GM19467 (cell line): ENCODE data around the gene CRTC3.

Experiments
- ATAC-seq: cut with Tn5 transposase; IDR thresholded peaks from one replicate; pipeline ENCODE4 v1.9.1; 2021; ENCODE audit warnings: mild to moderate bottlenecking, moderate library complexity; ENCODE audit not compliant: unreplicated experiment

Gene CRTC3

GRCh38 chr15:90561344-90562244, 31.9 kb downstream of the CRTC3 start:
- ATAC-seq: no peak

GRCh38 chr15:90562669-90563068, 32.9 kb downstream of the CRTC3 start:
- ATAC-seq: no peak

GRCh38 chr15:90563463-90563862, 33.7 kb downstream of the CRTC3 start:
- no peak for ATAC-seq

GRCh38 chr15:90564051-90564450, 34.3 kb downstream of the CRTC3 start:
- ATAC-seq: no peak

DNA sequence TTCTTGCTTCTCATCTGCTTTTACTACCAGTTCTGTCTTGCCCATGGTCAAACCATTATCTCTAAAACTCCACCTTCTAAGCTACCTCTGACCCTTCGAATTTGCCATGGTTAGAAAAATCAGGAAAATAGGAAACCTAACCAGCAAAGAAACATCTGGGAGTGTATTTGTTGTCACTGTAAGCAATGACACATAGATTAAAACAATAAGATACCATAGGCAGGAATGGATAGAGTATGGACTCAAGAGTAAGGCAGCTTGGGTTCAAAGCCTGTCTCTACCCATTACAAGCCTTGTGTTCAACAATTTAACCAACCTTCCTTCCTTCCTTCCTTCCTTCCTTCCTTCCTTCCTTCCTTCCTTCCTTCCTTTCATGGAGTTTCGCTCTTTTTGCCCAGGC, 34.9 kb downstream of the CRTC3 start:
- no peak for ATAC-seq

DNA sequence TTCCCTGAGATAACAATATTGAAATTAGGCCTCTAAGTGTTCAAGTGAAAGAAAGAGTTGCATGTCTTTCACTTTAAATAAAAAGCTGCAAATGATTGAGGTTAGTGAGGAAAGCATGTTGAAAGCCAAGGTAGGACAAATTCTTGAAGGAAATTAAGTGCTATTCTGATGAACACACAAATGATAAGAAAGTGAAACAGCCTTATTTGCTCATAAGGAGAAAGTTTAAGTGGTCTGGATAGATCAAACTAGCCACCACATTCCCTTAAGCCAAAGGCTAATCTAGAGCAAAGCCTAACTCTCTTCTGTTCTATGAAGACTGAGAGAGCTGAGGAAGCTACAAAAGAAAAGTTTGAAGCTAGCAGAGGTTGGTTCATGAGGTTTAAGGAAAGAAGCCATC, 36.1 kb downstream of the CRTC3 start:
- ATAC-seq: no peak

- no peak for ATAC-seq
These were observed 40.9 kb downstream of the CRTC3 start for GRCh38 chr15:90570643-90571042.

DNA sequence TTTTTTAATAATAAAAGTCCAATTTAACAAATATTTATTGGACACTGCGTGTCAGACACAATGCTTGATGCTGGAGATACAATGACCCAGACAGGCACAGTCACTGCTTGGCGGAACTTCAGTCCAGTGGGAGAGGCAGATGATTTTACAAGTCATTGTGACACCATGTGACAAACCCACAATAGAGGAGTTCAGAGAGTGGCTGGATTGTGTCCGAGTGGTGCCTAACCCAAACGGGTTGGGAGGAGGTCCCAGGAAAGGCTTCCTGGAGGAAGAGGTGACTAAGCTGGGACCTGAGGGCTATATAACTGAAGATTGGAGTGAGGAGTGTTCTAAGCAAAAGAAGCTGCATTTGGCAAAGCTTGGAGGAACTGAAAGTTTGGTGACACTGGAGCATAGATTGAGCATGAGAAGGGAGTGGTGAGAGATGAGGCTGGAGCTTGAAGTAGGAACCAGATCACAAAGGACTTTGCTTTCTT, 41.4 kb downstream of the CRTC3 start:
- no peak for ATAC-seq

DNA sequence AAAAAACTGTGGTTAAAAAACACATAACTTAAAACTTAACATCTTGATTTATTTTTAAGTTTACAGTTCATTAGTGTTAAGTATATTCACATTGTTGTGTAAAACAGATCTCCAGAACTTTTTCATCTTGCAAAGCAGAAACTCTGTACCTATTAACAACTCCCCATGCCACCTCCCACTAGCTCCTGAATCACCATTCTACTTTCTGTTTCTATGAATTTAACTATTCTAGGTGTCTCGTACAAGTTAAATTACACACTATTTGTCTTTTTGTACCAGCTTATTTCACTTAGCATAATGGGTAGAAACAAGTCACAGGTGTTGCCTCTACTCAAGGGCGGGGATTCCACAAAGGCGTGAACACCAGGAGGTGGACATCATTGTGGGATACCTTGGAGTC, 43.2 kb downstream of the CRTC3 start:
- no peak for ATAC-seq

DNA sequence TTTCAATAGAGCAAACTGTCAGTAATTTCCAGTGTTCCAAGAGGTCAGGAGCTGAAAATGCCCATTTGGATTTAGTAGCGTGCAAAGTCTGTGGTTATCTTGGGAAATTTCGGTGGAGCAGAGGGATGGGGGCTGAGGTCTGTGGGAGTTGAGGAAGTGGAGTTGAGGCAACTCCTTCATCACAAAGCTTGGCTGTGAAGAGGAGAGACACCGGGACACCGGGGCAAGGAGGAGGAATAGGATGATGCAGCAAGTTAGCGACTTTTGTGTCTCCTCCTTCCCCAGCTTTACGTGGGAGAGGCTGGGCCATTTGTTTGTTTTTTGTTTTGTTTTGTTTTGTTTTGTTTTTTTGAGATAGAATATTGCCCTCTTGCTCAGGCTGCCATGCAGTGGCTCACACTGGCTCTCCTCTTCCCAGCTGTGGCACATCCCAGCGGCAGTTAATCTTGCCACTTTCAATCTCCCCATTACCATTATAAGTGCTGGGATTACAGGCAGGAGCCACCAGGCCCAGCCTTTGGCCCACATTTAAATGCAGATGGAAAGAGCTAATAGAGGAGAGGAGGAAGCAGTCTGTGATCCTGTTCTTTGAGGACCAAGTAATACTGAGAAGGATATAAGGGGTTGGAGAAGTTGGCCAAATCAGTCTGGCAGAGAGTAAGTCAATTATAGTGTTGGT, 47.1 kb downstream of the CRTC3 start:
- ATAC-seq: no peak

DNA sequence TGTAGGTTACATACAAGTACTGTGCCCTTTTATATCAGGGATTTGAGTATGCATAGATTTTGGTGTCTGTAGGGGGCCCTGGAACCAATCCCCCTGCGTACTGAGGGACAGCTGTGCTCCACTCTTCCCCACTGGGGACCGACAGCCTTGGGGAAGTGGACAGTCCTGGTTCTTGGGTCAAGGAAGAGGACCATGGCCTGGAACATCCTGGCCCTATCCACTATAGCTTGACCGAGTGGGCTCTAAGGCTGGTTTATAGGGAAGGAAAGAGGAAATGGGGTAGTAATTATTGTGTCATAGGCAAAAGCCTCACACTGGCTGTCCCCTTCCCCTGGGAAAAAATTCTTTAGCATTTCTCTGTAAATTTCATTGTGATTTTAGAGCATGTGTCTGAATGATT, 49.5 kb downstream of the CRTC3 start:
- ATAC-seq: no peak

DNA sequence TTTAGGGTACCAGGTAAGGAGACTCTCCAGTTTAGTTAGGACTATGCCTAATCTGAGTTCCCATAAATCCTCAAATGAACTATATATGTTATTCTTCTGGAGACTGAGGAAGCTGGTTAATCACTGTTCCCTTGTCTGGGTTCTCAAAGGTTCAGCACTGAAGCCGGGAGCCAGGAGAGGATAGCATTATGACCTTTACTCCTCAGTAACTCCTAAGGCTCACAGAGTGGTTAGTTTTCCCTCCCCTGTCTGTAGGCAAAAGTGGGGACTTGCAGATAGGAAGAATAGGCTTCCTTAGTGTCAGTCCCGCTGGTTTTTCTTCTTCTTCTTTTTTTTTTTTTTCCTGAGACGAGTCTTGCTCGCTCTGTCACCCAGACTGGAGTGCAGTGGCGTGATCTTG, 50.4 kb downstream of the CRTC3 start:
- ATAC-seq: no peak

DNA sequence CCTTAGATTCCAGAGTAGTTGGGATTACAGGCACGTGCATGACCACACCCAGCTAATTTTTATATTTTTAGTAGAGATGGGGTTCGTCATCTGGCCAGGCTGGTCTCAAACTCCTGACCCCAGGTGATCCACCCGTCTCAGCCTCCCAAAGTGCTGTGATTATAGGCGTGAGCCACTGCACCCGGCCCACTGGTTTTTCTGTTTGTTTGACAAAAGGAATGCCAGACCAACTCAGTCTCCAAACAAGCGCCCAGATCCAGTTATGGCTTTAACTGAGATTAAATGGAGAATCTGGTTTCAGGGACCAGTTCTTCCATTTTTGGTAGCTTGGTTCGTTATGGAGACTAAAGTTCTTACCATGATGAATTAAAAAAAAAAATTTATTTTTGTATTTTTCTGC, 50.8 kb downstream of the CRTC3 start:
- no peak for ATAC-seq

GRCh38 chr15:90580946-90581345, 51.2 kb downstream of the CRTC3 start:
- no peak for ATAC-seq

DNA sequence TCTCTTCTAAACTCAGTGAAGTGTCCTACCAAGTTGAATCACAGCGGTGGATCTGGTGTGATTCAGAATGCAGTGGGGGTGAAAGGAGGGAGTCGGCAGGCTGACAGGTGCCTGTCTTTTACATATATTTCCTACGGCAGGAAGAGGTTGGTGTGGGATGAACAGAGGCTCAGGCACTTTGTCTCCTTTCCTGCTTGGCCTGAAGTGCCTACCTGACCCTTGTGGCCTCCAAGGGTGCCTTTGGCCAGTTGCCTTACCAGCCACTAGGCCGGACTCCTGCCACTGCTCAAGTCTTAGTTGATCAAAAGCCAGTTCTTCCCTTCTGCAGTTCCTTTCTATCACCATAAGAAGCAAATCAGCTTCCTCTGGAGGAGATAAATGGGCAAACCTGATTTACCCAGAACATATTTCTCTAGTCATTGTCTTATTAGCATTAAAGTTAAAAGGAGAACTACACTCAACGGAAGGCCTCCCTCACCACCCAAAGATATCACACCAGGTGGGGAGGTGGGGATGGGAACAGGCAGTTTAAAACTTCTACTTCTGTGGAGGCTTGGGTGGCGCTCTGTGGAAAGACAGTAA, 52.1 kb downstream of the CRTC3 start:
- no peak for ATAC-seq

DNA sequence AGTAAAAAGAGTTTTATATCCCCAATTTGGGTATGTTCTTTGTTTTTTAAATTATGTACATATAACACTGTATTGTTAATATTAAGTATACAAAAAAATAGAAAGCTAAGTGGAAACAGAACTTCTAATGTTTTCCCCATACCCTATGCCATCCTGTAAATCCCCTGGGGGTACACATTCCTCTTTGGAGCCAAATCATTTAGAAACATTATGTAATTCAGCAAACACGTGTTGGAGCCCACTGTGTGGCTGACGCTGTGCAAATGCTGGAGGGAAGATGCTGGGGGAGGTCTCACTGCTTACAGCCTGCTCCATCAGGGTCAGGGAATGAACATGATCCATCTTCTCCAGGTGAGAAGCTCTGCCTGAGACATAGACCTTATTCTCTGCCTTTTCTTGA, 52.8 kb downstream of the CRTC3 start:
- no peak for ATAC-seq

DNA sequence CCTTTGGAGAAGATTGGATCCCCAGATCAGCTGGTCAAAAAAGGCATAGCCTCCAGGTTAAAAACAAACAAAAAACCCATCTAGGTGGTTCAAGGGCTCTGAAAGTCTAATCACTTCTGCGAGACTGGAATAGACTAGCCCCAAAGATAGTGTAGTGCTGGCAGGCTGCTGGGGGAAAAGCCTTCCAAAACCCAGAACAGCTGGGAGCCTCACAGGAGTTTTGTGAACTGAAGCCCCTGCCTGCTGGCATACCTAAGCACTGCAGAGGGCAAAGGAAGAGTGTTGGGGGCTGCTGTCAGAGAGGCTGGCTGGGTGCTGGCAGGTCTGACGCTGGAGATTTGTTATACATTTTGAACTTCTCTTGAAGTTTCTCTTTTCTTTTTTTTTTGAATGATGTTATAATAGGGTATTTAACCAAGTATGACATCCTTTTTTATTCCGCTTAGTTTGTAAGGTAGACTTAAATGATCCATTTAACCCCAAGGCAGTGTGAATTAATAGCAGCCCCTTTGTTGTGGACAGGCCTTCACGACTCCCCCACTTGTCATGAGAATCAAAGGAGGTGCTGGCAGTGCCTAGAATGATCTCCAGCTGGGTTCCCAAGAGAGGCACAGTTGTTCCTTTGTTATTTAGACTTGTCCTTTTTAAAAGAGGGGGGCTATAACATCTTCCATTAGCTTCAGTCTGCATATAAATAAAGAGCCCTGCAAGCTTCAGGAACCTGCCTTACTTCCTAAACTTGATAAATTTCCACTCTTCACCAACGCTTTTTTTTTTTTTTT, 53.9 kb downstream of the CRTC3 start:
- no peak for ATAC-seq

DNA sequence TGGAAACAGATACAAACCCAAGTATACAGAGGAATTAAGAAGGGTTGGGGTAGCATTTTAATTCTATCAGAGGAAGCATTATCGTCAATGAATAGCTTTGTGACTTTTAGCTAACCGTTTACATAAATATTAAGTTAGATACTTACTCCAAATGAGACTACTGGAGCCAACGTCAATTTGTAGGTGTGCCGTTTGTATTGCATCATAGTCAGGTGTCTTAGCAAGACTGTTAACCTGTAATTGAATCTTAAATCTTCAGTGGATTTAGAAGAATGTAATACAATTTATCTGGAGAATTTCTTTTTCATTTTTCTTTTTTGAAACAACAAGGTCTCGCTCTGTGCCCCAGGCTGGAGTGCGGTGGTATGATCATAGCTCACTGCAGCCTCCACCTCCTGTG, 55.1 kb downstream of the CRTC3 start:
- ATAC-seq: no peak

GRCh38 chr15:90585863-90586262, 56.1 kb downstream of the CRTC3 start:
- ATAC-seq: no peak

- no peak for ATAC-seq
These were observed 57.2 kb downstream of the CRTC3 start for GRCh38 chr15:90586948-90587347.

DNA sequence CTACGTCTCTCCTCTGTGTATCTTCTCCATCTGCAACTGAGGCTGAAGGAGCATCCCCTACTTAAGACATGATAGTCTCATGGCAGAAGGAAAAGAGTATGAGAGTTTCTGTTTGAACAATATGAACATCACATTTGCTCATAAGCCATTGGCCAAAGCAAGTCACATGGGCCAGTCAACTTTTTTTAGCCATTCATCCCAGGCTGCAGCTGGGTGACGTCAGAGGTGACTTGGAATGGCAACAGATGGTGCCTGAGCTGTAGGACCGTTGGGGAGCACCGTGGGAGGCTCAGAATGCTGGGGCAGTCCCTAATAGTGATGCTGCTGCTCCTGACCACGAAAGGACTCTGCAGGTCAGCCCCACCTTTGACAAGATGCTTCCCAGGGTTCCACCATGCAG, 58.7 kb downstream of the CRTC3 start:
- no peak for ATAC-seq
